Glutamatergic neuron (in vitro differentiated cells): Measurements from ENCODE around the gene ADAMTS9. TPM values are rescaled to one million over a fixed set of nuclear protein-coding genes. Genes with fewer than 3 reads are reported as not detected.

Experiments used
- DNase-seq: peaks from one replicate; pipeline ENCODE4 v3.0.0; 2022
- H3K27ac Mint-ChIP-seq: one replicate; pipeline ENCODE4 v1.8.0; 2020; ENCODE audit warnings: mild to moderate bottlenecking, mixed read lengths, inconsistent platforms; ENCODE audit not compliant: unreplicated experiment
- H3K27me3 Mint-ChIP-seq: one replicate; pipeline ENCODE4 v1.8.0; 2020; ENCODE audit warnings: mild to moderate bottlenecking, moderate library complexity, mixed read lengths, inconsistent platforms; ENCODE audit not compliant: unreplicated experiment
- H3K36me3 Mint-ChIP-seq: one replicate; pipeline ENCODE4 v1.8.0; 2020; ENCODE audit warnings: mild to moderate bottlenecking, mixed read lengths, inconsistent platforms; ENCODE audit not compliant: unreplicated experiment
- H3K4me1 Mint-ChIP-seq: one replicate; pipeline ENCODE4 v1.8.0; 2020; ENCODE audit warnings: mild to moderate bottlenecking, low read depth, mixed read lengths, inconsistent platforms; ENCODE audit not compliant: unreplicated experiment
- H3K4me3 Mint-ChIP-seq: one replicate; pipeline ENCODE4 v1.8.0; 2020; ENCODE audit warnings: mild to moderate bottlenecking, mixed read lengths, inconsistent platforms; ENCODE audit not compliant: unreplicated experiment
- H3K9me3 Mint-ChIP-seq: one replicate; pipeline ENCODE4 v1.8.0; 2020; ENCODE audit warnings: mild to moderate bottlenecking, moderate library complexity, mixed read lengths, inconsistent platforms; ENCODE audit not compliant: unreplicated experiment
- CTCF ChIP-seq: fragments of 200-600 bp; sonication (generic); IDR thresholded peaks from one replicate; pipeline ENCODE4 v1.5.0; 2021; ENCODE audit not compliant: partially characterized antibody, unreplicated experiment
- total RNA-seq: library from RNA; stranded (reverse); fragmentation: NEBNext Ultra II Directional; extraction: Animal tissue kit (Norgen Biotek cat#: 25700); gene quantifications from one replicate; pipeline ENCODE4 v1.2.1, GENCODE V29; 2021; ENCODE audit not compliant: unreplicated experiment

The ADAMTS9 gene
- total RNA-seq, 1 donor from 2014 or later = 2.3 TPM

DNA sequence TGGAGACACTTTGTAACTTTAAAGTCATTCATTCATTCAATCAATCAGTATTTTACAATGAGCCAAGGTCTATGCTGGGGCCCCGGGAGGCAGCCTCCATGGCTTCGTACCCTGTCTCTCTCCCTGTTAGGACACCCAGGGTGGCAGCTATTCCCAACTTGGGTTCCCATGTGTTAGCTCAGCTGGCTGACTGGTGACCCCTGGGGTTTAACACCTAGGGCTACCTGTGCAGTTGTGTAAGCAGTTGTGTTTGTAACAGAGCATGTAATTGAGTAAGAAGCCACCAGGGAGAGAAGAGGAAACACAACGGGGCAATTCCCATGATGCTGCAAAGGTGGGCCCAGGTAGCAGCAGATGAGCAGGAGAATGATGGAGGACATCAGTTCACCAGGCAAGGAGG is 132.4 kb downstream of the ADAMTS9 start:
- TF ChIP-seq CTCF = no peak
- Mint-ChIP-seq H3K27me3 (no peaks in the 10 kb centered on the region), H3K36me3 (no peaks in the 10 kb centered on the region), H3K4me1 (no peaks in the 10 kb centered on the region), H3K9me3 (no peaks in the 10 kb centered on the region), H3K27ac (no peak overlapping the region), H3K4me3 (no peak overlapping the region)
- DNase-seq = no peak

DNA sequence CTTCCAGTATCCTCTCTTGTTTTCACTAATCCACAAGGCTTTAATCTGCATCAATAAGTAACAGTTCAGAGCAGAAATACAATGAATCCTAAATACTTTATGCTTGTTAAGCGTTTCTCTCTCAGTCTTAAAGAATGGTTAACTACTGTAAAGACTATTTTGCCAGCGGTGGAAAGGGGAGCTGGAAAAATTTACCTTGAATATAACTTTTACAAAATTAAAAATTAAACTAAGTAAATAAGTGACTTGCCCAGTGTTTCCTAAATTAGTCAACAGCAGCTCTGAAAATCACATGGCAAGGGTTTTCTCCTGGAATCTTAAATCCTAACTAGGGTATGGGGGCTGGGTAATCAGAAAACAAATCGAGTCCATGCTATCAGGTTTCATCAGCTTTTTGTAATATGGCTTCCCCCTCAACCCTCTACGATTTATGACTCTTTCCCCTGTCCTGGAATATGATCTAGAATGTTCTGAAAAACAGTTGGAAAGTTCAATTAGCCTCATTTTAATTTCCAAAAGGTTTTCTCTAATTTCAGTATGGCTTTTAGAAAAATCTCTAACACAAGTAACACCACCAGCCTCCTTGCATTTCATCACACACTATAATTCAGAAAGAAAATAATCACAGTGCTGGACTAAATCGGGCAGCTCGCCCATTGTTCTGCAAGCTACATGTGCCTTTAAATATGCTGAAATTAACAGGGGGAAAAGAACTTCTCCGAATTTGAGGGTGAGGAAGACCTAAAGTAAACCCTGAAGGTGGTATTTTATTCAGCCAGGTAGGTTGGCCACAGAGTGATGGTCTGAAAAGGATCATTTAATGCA is 133.5 kb downstream of the ADAMTS9 start:
- TF ChIP-seq CTCF = no peak
- Mint-ChIP-seq H3K4me3 (no peak overlapping the region), H3K4me1 (no peaks in the 10 kb centered on the region), H3K9me3 (no peaks in the 10 kb centered on the region), H3K27me3 (no peaks in the 10 kb centered on the region), H3K36me3 (no peaks in the 10 kb centered on the region), H3K27ac (no peak overlapping the region)
- DNase-seq = no peak

GRCh38 chr3:64552966-64553365 is 134.8 kb downstream of the ADAMTS9 start:
- Mint-ChIP-seq H3K4me1 (peaks cover 3% of the 10 kb centered on the region), H3K27me3 (no peaks in the 10 kb centered on the region), H3K27ac (no peak overlapping the region), H3K9me3 (no peaks in the 10 kb centered on the region), H3K4me3 (no peak overlapping the region), H3K36me3 (no peaks in the 10 kb centered on the region)
- no peak for TF ChIP-seq CTCF
- DNase-seq = no peak

DNA sequence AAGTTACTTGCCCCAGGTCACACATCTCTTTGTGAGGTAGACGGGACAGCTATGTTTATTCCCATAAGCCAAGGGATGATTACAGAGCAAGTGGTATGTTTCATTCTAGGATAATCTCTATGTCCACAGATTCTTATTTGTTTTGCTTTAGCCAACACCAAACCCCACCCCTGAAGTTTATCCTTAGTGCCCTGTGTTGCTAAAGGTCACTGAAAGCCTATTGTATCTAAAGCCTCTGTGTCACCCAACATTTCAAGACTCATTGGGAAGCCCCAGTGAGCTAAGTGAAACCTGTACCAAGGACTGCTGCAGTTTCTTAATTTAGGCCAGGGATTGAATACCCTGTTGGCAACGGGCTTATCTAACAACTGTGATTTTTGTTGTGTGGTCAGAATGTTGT is 135.6 kb downstream of the ADAMTS9 start:
- Mint-ChIP-seq H3K4me1 (peaks cover 3% of the 10 kb centered on the region), H3K27ac (no peak overlapping the region), H3K4me3 (no peak overlapping the region), H3K36me3 (no peaks in the 10 kb centered on the region), H3K27me3 (no peaks in the 10 kb centered on the region), H3K9me3 (no peaks in the 10 kb centered on the region)
- no peak for DNase-seq
- no peak for TF ChIP-seq CTCF

DNA sequence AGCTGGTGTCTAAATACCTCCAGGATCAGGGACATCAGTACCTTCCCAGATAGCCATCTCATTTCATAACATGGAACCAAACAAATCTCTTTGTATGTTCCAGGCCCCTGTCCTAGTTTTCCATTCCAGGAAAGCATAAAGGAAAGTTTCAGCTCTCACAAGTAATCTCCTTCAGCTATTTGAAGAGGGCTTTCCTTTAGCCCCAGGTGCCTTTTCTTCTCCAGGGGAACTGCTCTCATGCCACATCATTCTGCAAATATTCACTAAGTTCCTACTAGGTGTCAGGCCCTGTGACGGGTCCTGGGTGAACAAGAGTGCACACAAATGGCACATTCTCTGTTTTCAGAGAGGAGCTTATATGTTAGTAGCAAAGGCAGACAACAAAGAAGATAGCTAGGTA is 136.1 kb downstream of the ADAMTS9 start:
- Mint-ChIP-seq H3K4me3 (no peak overlapping the region), H3K27me3 (no peaks in the 10 kb centered on the region), H3K4me1 (peaks cover 3% of the 10 kb centered on the region)

More for the DNA sequence above, 136.1 kb downstream of the ADAMTS9 start:
- Mint-ChIP-seq H3K36me3 (no peaks in the 10 kb centered on the region), H3K9me3 (no peaks in the 10 kb centered on the region), H3K27ac (no peak overlapping the region)
- DNase-seq = no peak
- TF ChIP-seq CTCF = no peak
